ENCODE measurements around the gene RASGRF1. TPM values are rescaled to one million over a fixed set of nuclear protein-coding genes. Genes with fewer than 3 reads are reported as not detected.
A peak's percentile ranks its signal among the peaks of the same experiment; 100 is the strongest.

RASGRF1 gene
- total and polyA plus RNA-seq, 9 of the 15 experiments (the other 6 are each of a cell fraction or from before 2014, with no cell fraction given) = 0.03 to 0.58 (median 0.06) TPM; not detected in 1

- TF ChIP-seq DPF2 (IDR thresholded peaks at IDR 0.05) (0 out of 2 replicates have a peak, but pooled peaks have one; percentile 24), TEAD4 (IDR thresholded peaks at IDR 0.05; ENCODE audit: low read length) (peak; percentile 7; the same call in 1 of the 2 replicates), TEAD4 (CRISPR knock-in tag; IDR thresholded peaks at IDR 0.05; ENCODE audit: borderline replicate concordance) (no peak), MIER1 (IDR thresholded peaks at IDR 0.05; ENCODE audit: low read depth) (no peak), POU5F1 (IDR thresholded peaks at IDR 0.05; ENCODE audit: borderline replicate concordance, low read depth, low read length, partially characterized antibody) (no peak), DEAF1 (CRISPR knock-in tag; IDR thresholded peaks at IDR 0.05) (no peak), NFRKB (IDR thresholded peaks at IDR 0.05; ENCODE audit: low read depth) (no peak), TBP (optimal IDR thresholded peaks at IDR 0.05; ENCODE audit: low read depth, low read length) (peak; percentile 31), SMAD3 (CRISPR knock-in tag; conservative IDR thresholded peaks at IDR 0.05) (no peak), KAT2B (IDR thresholded peaks at IDR 0.05; ENCODE audit: low read depth, low read length) (no peak), CHD7 (IDR thresholded peaks at IDR 0.05; ENCODE audit: low read depth, low read length) (no peak)
These were observed 159.8 kb downstream of the RASGRF1 start (continued) for GRCh38 chr15:78930577-78931388.
